ENCODE data around the gene PAX4. TPM values are rescaled to one million over a fixed set of nuclear protein-coding genes. Genes with fewer than 3 reads are reported as not detected.
A peak's percentile ranks its signal among the peaks of the same experiment; 100 is the strongest.

PAX4 gene
- total RNA-seq, 4 donors from 2014 or later: not detected

- Histone ChIP-seq H3K4me1 (peaks cover 0 to 37% (median 30%) of the 10 kb centered on the region in 4 donors), H3K9me3 (no peaks in the 10 kb centered on the region), H3K4me3 (peak overlapping the region in 2 of 4 donors; percentile 71 to 98), H3K27me3 (no peaks in the 10 kb centered on the region), H3K36me3 (no peaks in the 10 kb centered on the region), H3K27ac (no peak overlapping the region)
- no peak for DNase-seq (ENCODE audit: low spot score in 2 of 2)
- no peak for TF ChIP-seq EP300 (IDR thresholded peaks at IDR 0.05)
- TF ChIP-seq CTCF (IDR thresholded peaks at IDR 0.05): no peak
- TF ChIP-seq POLR2A (IDR thresholded peaks at IDR 0.05): no peak
- 89 to 91% methylated on average over 4 of the region's 4 CpGs for WGBS, 2 donors
These were observed 35.5 kb upstream of the PAX4 start for GRCh38 chr7:127653396-127653795.

GRCh38 chr7:127652333-127653248 lies 34.6 kb upstream of the PAX4 start:
- H3K4me3 ChIP-seq: peak overlapping the region; percentile 67 to 98 (median 78)
- H3K27me3 ChIP-seq: no peaks in the 10 kb centered on the region
- H3K36me3 ChIP-seq: no peaks in the 10 kb centered on the region
- peak overlapping the region; percentile 49 to 96 (median 93) for H3K27ac ChIP-seq
- 2% methylated on average over 38 of the region's 38 CpGs for WGBS, 2 donors
- no peak for DNase-seq (ENCODE audit: low spot score in 2 of 2)
- H3K4me1 ChIP-seq: peaks cover 0 to 37% (median 30%) of the 10 kb centered on the region in 4 donors
- TF ChIP-seq EP300 (IDR thresholded peaks at IDR 0.05) (no peak), CTCF (IDR thresholded peaks at IDR 0.05) (no peak), POLR2A (IDR thresholded peaks at IDR 0.05) (no peak)
- no peaks in the 10 kb centered on the region for H3K9me3 ChIP-seq

- Histone ChIP-seq H3K36me3 (no peaks in the 10 kb centered on the region), H3K4me3 (peak within 1 kb of the TSS; percentile 67 to 98 (median 78)), H3K27me3 (no peaks in the 10 kb centered on the region), H3K9me3 (no peaks in the 10 kb centered on the region), H3K27ac (peak within 1 kb of the TSS; percentile 89 to 96 (median 94)), H3K4me1 (peaks cover 0 to 37% (median 30%) of the 10 kb centered on the region in 4 donors)
- TF ChIP-seq POLR2A (IDR thresholded peaks at IDR 0.05) (peak; percentile 47 to 79), CTCF (IDR thresholded peaks at IDR 0.05) (peak in 1 of 5 experiments; percentile 46), EP300 (IDR thresholded peaks at IDR 0.05) (peak; percentile 86 to 93)
- peak; percentile 96 to 98 for DNase-seq (ENCODE audit: low spot score in 2 of 2)
- WGBS, 2 donors: 0 to 1% methylated on average over 29 to 60 of the region's 67 CpGs
These were observed 33.8 kb upstream of the PAX4 start, which contains the start of gene SND1 for GRCh38 chr7:127651556-127652332. Gene SND1, plus strand, starts transcription at chr7:127652194. Its CDS starts 180 bp downstream, at chr7:127652374.

- H3K9me3 ChIP-seq: no peaks in the 10 kb centered on the region
- H3K27me3 ChIP-seq: no peaks in the 10 kb centered on the region
- H3K27ac ChIP-seq: peak overlapping the region; percentile 89 to 96 (median 94)
- peaks cover 0 to 36% (median 30%) of the 10 kb centered on the region in 4 donors for H3K4me1 ChIP-seq
- peak overlapping the region; percentile 66 to 98 (median 69) for H3K4me3 ChIP-seq
- 48 to 49% methylated on average over 27 to 28 of the region's 29 CpGs for WGBS, 2 donors
- no peak for DNase-seq (ENCODE audit: low spot score in 2 of 2)
- no peaks in the 10 kb centered on the region for H3K36me3 ChIP-seq
- no peak for TF ChIP-seq POLR2A (IDR thresholded peaks at IDR 0.05)
- TF ChIP-seq CTCF (IDR thresholded peaks at IDR 0.05): no peak
- no peak for TF ChIP-seq EP300 (IDR thresholded peaks at IDR 0.05)
These were observed 33.1 kb upstream of the PAX4 start for GRCh38 chr7:127650847-127651555.

Measured in tibial nerve (tissue), 4 donors.